HepG2 (cell line): ENCODE results near the gene DDR1. TPM values are rescaled to one million over a fixed set of nuclear protein-coding genes. Genes with fewer than 3 reads are reported as not detected.

Experiments used
- ARID4A ChIP-seq: sonication (generic); formaldehyde crosslinking; IDR thresholded peaks from 2 replicates; pipeline ENCODE4 v1.5.0; 2020; ENCODE audit warnings: mild to moderate bottlenecking, missing genetic modification reagents, borderline replicate concordance
- CERS6 ChIP-seq: sonication (generic); formaldehyde crosslinking; IDR thresholded peaks from 2 replicates; pipeline ENCODE4 v1.5.0; 2020; ENCODE audit warnings: missing genetic modification reagents
- KDM3A ChIP-seq: IDR thresholded peaks from 2 replicates; pipeline ENCODE4 v1.6.1; 2018; ENCODE audit warnings: low read depth, missing compliant biosample characterization
- MAFG ChIP-seq: sonication (generic); formaldehyde crosslinking; IDR thresholded peaks from 2 replicates; pipeline ENCODE4 v1.5.1; 2020; ENCODE audit warnings: mild to moderate bottlenecking, missing genetic modification reagents
- NR2F6 ChIP-seq, 2 experiments: IDR thresholded peaks; 2 replicates each; pipeline ENCODE4 v1.6.1; 2016; ENCODE audit warnings: antibody characterized with exemption in 1 of 2, mild to moderate bottlenecking in 1 of 2
- RARG ChIP-seq: sonication (generic); formaldehyde crosslinking; IDR thresholded peaks from 2 replicates; pipeline ENCODE4 v1.4.0; 2020; ENCODE audit warnings: low read depth, mild to moderate bottlenecking, missing genetic modification reagents
- SNAPC4 ChIP-seq: sonication (generic); formaldehyde crosslinking; IDR thresholded peaks from 2 replicates; pipeline ENCODE4 v1.4.0; 2020; ENCODE audit warnings: mild to moderate bottlenecking, missing genetic modification reagents
- TFAP4 ChIP-seq: sonication (generic); IDR thresholded peaks from 2 replicates; pipeline ENCODE4 v1.6.1; 2016; ENCODE audit warnings: low read depth, borderline replicate concordance
- YEATS4 ChIP-seq: sonication (generic); formaldehyde crosslinking; IDR thresholded peaks from 2 replicates; pipeline ENCODE4 v1.4.0; 2020; ENCODE audit warnings: missing genetic modification reagents, borderline replicate concordance
- ZC3H4 ChIP-seq: sonication (generic); formaldehyde crosslinking; IDR thresholded peaks from 2 replicates; pipeline ENCODE4 v1.4.0; 2020; ENCODE audit warnings: missing genetic modification reagents, borderline replicate concordance
- ZNF275 ChIP-seq: sonication (generic); formaldehyde crosslinking; IDR thresholded peaks from 2 replicates; pipeline ENCODE4 v1.8.0; 2022; ENCODE audit warnings: missing genetic modification reagents, mild to moderate bottlenecking, inconsistent platforms, borderline replicate concordance
- ZNF549 ChIP-seq: sonication (generic); formaldehyde crosslinking; IDR thresholded peaks from 2 replicates; pipeline ENCODE4 v1.5.0; 2020; ENCODE audit warnings: missing genetic modification reagents
- ZNF552 ChIP-seq: sonication (generic); formaldehyde crosslinking; IDR thresholded peaks from 2 replicates; pipeline ENCODE4 v1.9.0; 2022; ENCODE audit warnings: missing genetic modification reagents, mild to moderate bottlenecking, borderline replicate concordance
- ZNF629 ChIP-seq: sonication (generic); formaldehyde crosslinking; conservative IDR thresholded peaks from 2 replicates; pipeline ENCODE4 v1.5.0; 2020; ENCODE audit warnings: missing genetic modification reagents
- ZNF713 ChIP-seq: sonication (generic); formaldehyde crosslinking; IDR thresholded peaks from 2 replicates; pipeline ENCODE4 v1.4.0; 2020; ENCODE audit warnings: mild to moderate bottlenecking, missing genetic modification reagents
- ZNF737 ChIP-seq: sonication (generic); formaldehyde crosslinking; IDR thresholded peaks from 2 replicates; pipeline ENCODE4 v1.5.0; 2020; ENCODE audit warnings: missing genetic modification reagents, mild to moderate bottlenecking, borderline replicate concordance
- polyA plus RNA-seq, 8 experiments: library from polyadenylated mRNA; depleted of rRNA in 3 of 8; stranded (reverse) in 7 of 8; unstranded in 1 of 8; fragments of >200 nt; fragmentation: Illumina TruSeq in 4 of 8; extraction: Trizol in 4 of 8; gene quantifications; 2 replicates each; pipeline versions ENCODE4 v1.2.1 to v1.2.3, GENCODE V29; 2011 to 2016; ENCODE audit warnings: low read depth in 4 of 8, missing spikeins in 1 of 8, mixed read lengths in 1 of 8; ENCODE audit not compliant: insufficient read depth in 1 of 8
- total RNA-seq, 5 experiments: library from RNA; depleted of rRNA; stranded (reverse); fragments of >200 nt; fragmentation: Illumina TruSeq; extraction: Trizol; gene quantifications; 2 replicates each; pipeline ENCODE4 v1.2.3, GENCODE V29; 2016; ENCODE audit warnings: low read depth in 1 of 5

Gene DDR1
- total and polyA plus RNA-seq, 2 of the 13 experiments (the other 11 are each of a cell fraction or from before 2014, with no cell fraction given): 16.7 to 20.2 TPM

GRCh38 chr6:30877419-30878262 lies 6.7 kb upstream of the DDR1 start (continued):
- TF ChIP-seq SNAPC4 (CRISPR knock-in tag): no peak
- TF ChIP-seq ZNF629 (CRISPR knock-in tag): no peak
- TF ChIP-seq ZNF275 (CRISPR knock-in tag): no peak
- no peak for TF ChIP-seq MAFG
- TF ChIP-seq ARID4A (CRISPR knock-in tag): no peak; the same call in 1 of the 2 replicates
- TF ChIP-seq CERS6: no peak
- no peak for TF ChIP-seq ZNF552 (CRISPR knock-in tag)
- no peak for TF ChIP-seq ZC3H4
- no peak for TF ChIP-seq ZNF713
- no peak for TF ChIP-seq RARG (CRISPR knock-in tag)
- TF ChIP-seq KDM3A (CRISPR knock-in tag): peak; percentile 88; the same call in 1 of the 2 replicates
- TF ChIP-seq TFAP4: no peak
- TF ChIP-seq ZNF737 (CRISPR knock-in tag): no peak
- TF ChIP-seq YEATS4 (CRISPR knock-in tag): no peak
- no peak for TF ChIP-seq ZNF549 (CRISPR knock-in tag)
- no peak for TF ChIP-seq NR2F6 (IDR thresholded peaks at IDR 0.05)
- peak; percentile 56 for TF ChIP-seq NR2F6 (CRISPR knock-in tag; IDR thresholded peaks at IDR 0.05)
